HUES6 (cell line): ENCODE results near the gene ZBTB17.

Source experiments
- H3K27ac ChIP-seq: 2 replicates; pipeline ENCODE4 v1.7.0; 2013; ENCODE audit warnings: low read depth, mild to moderate bottlenecking, low read length, inconsistent platforms
- H3K27me3 ChIP-seq: 2 replicates; pipeline ENCODE4 v1.6.1; 2013; ENCODE audit warnings: low read length; ENCODE audit not compliant: control insufficient read depth, insufficient read depth
- H3K36me3 ChIP-seq: 2 replicates; pipeline ENCODE4 v1.6.1; 2013; ENCODE audit warnings: low read length; ENCODE audit not compliant: control insufficient read depth, insufficient read depth
- H3K4me1 ChIP-seq: 2 replicates; pipeline ENCODE4 v1.6.1; 2013; ENCODE audit warnings: low read length; ENCODE audit not compliant: control insufficient read depth, insufficient read depth
- H3K4me3 ChIP-seq: 2 replicates; pipeline ENCODE4 v1.5.1; 2013; ENCODE audit warnings: low read depth, low read length
- H3K9ac ChIP-seq: one replicate; pipeline ENCODE4 v1.6.1; 2013; ENCODE audit warnings: mild to moderate bottlenecking, low read length
- H3K9me3 ChIP-seq: 2 replicates; pipeline ENCODE4 v1.6.1; 2013; ENCODE audit warnings: low read depth, low read length; ENCODE audit not compliant: control insufficient read depth, insufficient read depth

The ZBTB17 gene

DNA sequence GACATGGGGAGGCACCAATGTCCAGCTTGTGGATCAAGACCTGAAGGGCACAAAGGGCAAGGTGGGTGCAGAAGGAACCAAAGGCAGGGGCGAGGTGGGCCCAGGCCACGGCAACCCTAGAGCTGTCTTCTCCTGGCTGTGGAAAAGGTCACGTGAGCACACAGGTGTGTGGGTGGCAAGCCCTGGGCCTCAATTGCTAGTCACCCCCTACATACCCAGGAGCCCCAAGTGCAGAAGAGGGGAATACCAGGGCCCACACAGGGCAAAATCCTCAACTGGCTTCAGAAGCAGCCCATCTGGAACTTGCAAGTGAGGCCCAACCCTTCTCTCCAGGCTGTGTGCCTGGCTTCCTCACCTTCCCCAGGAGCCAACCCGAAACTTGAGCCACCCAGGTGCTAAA lies 25.6 kb downstream of the ZBTB17 start:
- H3K9me3 ChIP-seq: no peaks in the 10 kb centered on the region
- no peaks in the 10 kb centered on the region for H3K27me3 ChIP-seq
- peaks cover 31% of the 10 kb centered on the region for H3K36me3 ChIP-seq
- H3K9ac ChIP-seq: peak overlapping the region; percentile 9
- peak overlapping the region; percentile 6; the same call in 1 of the 2 replicates for H3K27ac ChIP-seq
- peaks cover 63% of the 10 kb centered on the region for H3K4me1 ChIP-seq
- H3K4me3 ChIP-seq: no peak overlapping the region

DNA sequence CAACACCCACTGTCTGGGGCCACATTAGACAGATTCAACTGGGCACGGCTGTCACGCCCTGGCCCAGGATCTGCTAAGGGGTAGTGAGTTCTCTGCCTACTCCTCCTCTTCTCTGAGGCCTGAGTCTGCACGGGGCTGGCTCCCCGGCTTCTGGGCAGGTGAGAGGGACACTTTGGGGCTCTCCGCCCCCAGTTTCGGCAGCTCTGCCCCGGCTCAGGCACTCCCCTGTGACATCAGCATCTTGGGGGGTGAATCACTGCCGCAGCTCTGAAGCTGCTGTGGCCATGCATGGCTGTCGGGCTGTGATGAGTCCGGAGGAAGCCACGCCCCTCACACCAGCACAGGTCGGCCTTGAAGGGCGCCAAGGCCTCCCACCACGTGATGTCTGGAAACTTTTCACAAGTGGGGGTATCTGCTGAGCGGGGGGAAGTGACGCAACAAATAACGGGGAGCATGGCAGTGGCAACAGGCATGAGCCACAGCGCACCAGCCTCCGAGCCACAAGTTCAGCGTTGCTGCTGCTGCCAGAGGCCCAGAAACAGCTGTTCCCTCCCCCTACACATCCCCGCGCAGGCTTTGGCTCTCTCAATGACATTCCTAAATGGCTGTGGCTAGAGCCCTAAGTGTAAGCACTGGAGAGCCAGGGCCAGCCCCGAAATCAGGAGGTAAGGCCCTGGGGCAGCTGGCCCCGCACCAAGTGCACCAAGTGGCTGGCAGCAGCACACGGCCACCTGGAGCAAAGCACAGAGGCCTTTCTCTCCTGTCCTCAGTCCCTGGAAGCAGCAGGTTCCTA lies 26.3 kb downstream of the ZBTB17 start:
- Histone ChIP-seq H3K4me3 (no peak overlapping the region; the same call in 1 of the 2 replicates), H3K4me1 (peaks cover 63% of the 10 kb centered on the region), H3K27ac (peak overlapping the region; percentile 6; the same call in 1 of the 2 replicates), H3K36me3 (peaks cover 38% of the 10 kb centered on the region), H3K9me3 (no peaks in the 10 kb centered on the region), H3K9ac (peak overlapping the region; percentile 9), H3K27me3 (no peaks in the 10 kb centered on the region)

DNA sequence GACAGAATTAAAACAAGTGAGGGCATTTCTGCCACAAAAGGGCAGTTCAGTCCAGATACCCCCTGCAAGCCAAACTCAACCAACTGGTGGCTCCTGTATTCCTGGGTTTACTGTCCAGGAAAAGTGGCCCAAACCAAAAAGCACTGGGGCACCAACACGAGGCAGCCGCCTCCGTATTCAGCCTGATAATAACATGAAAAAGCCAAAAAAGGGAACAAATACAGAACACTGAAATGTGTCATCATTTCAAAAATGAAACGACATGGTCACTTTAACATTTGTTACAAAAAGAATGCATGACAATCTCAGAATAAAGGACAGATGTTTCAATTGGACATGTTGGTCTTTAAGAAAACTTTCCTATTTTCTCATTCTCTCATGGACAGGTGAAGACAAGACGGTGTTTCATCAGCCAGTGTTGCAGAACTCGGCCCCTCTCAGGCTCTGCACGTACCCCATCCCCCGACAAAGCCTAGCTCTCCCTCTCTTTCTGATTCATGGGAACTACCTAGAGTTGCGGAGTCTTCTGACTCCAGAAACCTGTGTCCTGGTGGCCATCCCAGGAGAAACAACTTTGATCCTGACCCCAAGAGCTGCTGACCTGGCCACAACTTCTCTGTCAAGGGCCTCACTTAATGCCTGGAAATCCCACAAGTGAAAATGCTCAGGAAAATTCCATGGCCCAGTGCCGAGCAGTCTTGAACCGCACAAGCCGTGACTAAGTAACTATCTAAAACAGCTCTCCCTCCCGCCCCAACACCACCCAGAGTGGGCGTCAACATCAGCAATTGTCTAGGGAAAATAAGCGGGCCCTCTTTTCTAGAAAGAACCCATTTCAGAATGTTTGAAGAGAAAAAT lies 27.1 kb downstream of the ZBTB17 start:
- H3K27me3 ChIP-seq: no peaks in the 10 kb centered on the region
- H3K4me3 ChIP-seq: no peak overlapping the region; the same call in 1 of the 2 replicates
- no peaks in the 10 kb centered on the region for H3K9me3 ChIP-seq
- H3K27ac ChIP-seq: peak overlapping the region; percentile 6; the same call in 1 of the 2 replicates
- H3K36me3 ChIP-seq: peaks cover 46% of the 10 kb centered on the region
- peak overlapping the region; percentile 9 for H3K9ac ChIP-seq
- H3K4me1 ChIP-seq: peaks cover 57% of the 10 kb centered on the region

DNA sequence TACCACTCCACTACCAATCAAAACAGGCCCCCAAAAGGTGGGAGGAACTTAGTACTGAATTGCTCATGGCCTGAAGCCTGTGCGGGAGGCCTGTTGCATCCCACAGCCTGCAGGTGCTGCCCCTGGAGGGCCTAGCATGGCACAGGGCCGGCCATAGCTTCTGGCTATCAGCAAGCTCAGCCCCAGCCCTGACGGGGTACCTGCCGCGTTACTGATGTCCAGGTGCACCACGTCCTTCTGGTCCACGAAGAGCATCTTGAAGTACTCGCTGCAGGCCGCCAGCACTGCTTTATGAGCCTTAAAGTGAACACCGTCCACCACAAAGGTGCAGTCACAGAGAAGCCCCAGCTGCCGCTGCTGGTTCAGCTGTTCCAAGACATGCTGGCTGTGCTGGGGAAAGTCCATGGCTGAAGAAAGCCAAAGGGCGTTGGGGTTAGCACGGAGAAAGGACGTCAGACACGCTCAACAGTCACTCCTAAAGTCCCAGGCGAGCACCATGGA lies 27.8 kb downstream of the ZBTB17 start:
- H3K27me3 ChIP-seq: no peaks in the 10 kb centered on the region

DNA sequence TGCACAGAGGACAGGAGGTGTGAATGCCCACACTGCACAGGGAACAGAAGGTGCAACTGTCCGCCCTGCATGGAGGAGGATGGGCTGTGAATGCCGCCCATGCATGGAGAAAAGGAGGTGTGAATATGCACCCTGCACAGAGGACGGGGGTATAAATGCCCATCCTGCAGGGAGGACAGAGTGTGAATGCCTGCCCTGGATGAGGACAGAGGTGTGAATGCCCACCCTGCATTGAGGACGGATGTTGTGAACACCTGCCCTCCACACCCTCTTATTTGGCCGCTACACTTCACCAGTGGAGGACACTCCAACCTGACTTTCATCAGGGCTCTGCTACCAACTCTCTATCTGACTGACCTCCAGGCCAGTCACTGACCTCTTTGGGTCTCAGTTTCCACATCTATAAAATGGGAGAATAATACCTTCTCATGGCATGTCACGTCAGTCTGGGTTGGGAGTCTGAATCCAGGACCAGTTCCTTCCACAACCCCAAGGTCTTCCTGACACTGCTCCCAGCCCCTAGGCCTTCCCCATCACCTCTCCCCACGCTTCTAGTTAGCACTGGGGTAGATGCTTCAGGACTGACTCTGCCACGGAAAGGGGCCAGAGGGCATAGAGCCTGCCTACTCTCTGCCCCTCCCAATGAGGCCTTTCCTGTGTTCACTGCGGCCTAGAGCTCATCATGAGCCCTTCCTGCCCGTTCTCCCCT lies 28.4 kb downstream of the ZBTB17 start:
- H3K9ac ChIP-seq: no peak overlapping the region
- peaks cover 57% of the 10 kb centered on the region for H3K36me3 ChIP-seq
- H3K9me3 ChIP-seq: no peaks in the 10 kb centered on the region
- no peaks in the 10 kb centered on the region for H3K27me3 ChIP-seq
- no peak overlapping the region for H3K4me3 ChIP-seq
- H3K27ac ChIP-seq: no peak overlapping the region
- H3K4me1 ChIP-seq: peaks cover 44% of the 10 kb centered on the region

More for the DNA sequence above, 27.8 kb downstream of the ZBTB17 start:
- Histone ChIP-seq H3K9ac (no peak overlapping the region), H3K27ac (no peak overlapping the region), H3K36me3 (peaks cover 51% of the 10 kb centered on the region), H3K9me3 (no peaks in the 10 kb centered on the region), H3K4me1 (peaks cover 50% of the 10 kb centered on the region), H3K4me3 (no peak overlapping the region)

DNA sequence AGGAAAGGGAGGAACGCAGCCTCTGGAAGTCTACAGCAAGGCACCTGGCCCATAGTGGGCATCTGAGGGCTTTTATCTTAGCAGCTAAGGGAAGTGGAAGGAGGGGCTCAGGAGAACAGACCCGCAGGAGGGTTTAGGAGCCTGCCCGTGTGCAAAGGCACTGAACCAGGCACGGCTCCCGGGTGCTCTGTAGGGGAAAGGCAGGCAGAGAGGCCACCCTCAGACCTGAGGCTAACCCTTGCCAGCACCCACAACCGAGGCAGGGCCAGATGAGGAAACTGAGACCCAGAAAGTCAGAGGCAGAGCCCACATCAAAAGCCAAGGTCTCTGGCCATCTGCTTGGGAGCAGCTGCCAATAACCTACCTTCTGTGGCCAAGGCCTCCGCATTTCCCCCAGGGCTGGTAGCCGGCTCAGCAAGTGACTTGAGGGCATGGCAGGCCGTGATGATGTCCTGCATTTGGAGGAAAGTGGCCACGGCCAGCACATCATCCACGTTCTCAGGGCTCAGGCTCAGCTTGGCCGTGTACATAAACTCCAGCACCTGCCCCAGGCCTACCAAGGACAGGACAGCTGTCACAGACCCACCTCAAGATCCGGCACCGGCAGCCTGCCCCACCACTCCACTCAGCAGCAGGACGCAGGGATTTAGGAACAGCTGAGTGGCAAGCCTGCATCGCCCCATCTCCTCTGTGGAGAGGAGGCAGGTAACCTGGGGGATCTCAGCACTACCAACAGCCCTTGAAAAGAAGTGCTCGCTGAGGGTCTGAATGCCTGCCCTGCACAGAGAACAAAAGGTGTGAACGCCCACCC lies 29.1 kb downstream of the ZBTB17 start:
- Histone ChIP-seq H3K27me3 (no peaks in the 10 kb centered on the region), H3K27ac (no peak overlapping the region), H3K9ac (no peak overlapping the region), H3K4me3 (no peak overlapping the region), H3K4me1 (peaks cover 37% of the 10 kb centered on the region), H3K36me3 (peaks cover 64% of the 10 kb centered on the region), H3K9me3 (no peaks in the 10 kb centered on the region)

DNA sequence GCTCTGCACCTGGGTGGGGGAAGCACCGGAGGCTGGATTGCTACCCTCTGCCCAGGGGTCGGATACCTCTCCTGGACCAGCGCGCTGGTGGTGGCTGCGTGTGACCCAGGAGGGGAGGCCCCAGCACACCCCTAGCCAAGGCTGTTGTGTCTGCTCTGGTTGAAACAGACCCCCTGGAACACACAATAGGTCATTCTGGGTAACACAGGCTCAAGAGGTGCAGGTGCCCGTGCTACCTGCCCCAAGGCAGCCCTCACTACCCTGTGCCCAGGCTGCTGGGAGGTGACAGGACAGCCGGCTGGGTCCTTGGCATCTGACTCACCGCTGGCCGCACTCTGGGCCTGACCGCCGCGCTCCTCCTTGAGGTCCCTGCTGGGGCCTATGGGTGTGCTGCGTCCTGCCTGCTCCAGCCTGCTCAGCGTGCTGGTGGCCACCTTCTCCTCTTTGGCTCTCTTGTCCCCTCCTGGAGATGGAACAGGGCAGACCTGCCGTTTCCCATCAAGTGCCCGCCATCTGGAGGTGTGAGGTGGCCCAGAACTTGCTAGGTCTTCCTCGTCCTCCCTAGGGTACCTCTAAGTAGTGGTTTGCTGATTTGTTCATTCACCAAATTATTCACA lies 30.0 kb downstream of the ZBTB17 start:
- Histone ChIP-seq H3K9me3 (no peaks in the 10 kb centered on the region), H3K36me3 (peaks cover 73% of the 10 kb centered on the region), H3K4me1 (peaks cover 29% of the 10 kb centered on the region), H3K27ac (no peak overlapping the region), H3K4me3 (no peak overlapping the region), H3K9ac (no peak overlapping the region), H3K27me3 (no peaks in the 10 kb centered on the region)

DNA sequence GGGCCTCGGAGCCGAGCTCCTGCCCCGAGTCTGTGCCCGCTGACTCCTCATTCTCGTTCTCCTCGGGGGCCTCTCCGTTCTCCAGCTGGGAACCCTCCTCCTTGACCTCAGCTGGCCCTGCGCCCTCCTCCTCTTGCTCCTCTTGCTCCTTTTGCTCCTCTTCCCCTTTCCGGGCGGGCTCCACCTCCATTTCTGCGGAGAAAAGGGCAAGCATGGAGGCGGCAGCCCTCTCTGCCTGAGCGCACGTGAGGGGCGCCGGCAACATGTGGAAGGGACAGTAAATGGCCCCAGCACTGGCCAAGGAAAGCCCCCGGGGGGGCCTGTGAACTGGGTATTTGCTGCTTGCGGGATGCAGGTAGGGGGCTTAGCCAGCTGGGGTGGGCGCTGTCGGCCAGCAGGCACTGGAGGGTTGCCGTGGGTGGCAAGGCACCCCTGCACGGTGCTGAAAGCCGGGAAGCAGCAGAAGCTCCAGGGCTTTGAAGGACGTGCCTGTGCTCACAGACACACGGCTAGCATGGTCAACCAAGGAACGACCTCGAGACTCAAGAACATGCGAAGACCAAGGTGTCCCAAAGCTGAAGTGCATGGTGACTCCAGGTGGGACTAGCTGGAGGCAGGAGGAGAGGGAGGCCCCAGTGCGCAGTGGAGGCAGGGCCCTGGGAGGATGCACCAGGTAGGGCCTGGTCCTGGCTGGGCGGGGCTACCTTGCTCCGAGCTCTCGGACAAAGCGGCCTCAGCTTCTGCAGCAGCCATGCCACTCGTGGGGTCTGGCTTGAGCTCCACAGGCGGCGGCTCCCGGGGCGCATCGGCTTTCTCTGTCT lies 30.7 kb downstream of the ZBTB17 start:
- peaks cover 80% of the 10 kb centered on the region for H3K36me3 ChIP-seq
- peaks cover 22% of the 10 kb centered on the region for H3K4me1 ChIP-seq
- H3K27ac ChIP-seq: no peak overlapping the region

DNA sequence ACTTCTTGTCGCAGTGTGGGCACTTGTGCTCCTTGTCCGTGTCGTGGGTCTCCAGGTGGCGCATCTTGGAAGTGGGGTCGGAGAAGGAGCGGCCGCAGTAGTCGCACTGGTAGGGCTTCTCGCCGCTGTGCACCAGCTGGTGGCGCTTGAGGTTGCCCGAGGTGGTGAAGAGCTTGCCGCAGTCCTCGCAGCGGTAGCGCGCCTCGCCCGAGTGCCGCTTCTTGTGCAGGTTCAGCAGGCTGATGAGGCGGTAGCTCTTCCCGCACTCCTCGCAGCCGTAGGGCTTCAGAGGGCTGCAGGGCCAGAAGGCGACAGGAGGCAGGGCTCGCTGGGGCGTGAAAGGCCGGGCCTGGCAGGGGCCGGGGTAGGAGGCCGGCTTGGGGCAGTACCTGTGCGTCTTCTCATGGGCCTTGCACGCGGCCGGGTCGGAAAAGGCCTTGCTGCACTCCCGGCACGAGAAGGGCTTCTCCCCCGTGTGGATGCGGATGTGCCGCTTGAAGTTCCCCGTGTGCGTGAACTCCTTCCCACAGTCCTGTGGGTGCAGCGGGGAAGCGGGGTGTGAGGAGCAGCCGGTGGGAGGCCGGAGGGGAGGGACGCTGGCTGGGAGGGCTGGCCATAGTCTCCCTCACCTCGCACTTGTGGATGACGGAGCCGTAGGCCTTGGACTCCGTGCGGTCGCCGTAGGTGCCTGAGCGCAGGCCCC lies 31.4 kb downstream of the ZBTB17 start:
- Histone ChIP-seq H3K27me3 (no peaks in the 10 kb centered on the region), H3K4me3 (no peak overlapping the region), H3K4me1 (peaks cover 14% of the 10 kb centered on the region), H3K9me3 (no peaks in the 10 kb centered on the region), H3K9ac (no peak overlapping the region), H3K27ac (no peak overlapping the region), H3K36me3 (peaks cover 87% of the 10 kb centered on the region)

More for the DNA sequence above, 30.7 kb downstream of the ZBTB17 start:
- Histone ChIP-seq H3K27me3 (no peaks in the 10 kb centered on the region), H3K9ac (no peak overlapping the region), H3K4me3 (no peak overlapping the region), H3K9me3 (no peaks in the 10 kb centered on the region)
